ENCODE measurements around the gene SLC6A14.

SLC6A14 gene

GRCh38 chrX:116436358-116436816 lies at the start of gene SLC6A14:
Gene SLC6A14 (plus strand): TSS chrX:116436606. CDS start chrX:116436710, 104 bp downstream.
- DNase-seq (ENCODE audit: low read depth in 2 of 2) = no peak

GRCh38 chrX:116395752-116396151 lies 40.7 kb upstream of the SLC6A14 start:
- DNase-seq (ENCODE audit: low read depth in 2 of 2) = no peak

GRCh38 chrX:116399681-116400080 lies 36.7 kb upstream of the SLC6A14 start:
- DNase-seq (ENCODE audit: low read depth in 2 of 2) = no peak

GRCh38 chrX:116409219-116409618 lies 27.2 kb upstream of the SLC6A14 start:
- DNase-seq (ENCODE audit: low read depth in 2 of 2) = no peak

GRCh38 chrX:116413273-116413672 lies 23.1 kb upstream of the SLC6A14 start:
- DNase-seq (ENCODE audit: low read depth in 2 of 2) = no peak

DNA sequence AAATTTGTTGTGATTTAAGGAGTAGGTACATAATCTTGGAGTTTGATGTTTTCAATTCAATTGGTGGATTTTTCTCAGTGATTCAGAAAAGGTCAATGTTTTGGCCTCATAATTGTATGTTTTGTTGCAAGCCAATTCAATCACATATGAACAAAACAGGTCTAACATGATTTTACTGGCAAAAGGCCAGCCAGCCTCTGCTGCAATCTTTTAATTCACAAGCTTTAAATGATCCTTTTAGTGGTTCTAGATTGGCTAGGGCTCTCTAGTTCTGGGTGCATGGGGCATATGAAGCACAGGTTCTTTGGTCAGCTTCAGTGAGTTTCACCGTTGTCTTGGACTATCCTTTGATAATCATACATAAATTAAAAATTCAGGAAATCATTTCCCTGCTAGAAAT lies 19.2 kb upstream of the SLC6A14 start:
- DNase-seq (ENCODE audit: low read depth in 2 of 2) = no peak

- DNase-seq (ENCODE audit: low read depth in 2 of 2) = no peak
Measured at GRCh38 chrX:116417968-116418367, 18.4 kb upstream of the SLC6A14 start.

GRCh38 chrX:116427978-116428377 lies 8.4 kb upstream of the SLC6A14 start:
- DNase-seq (ENCODE audit: low read depth in 2 of 2) = no peak

DNA sequence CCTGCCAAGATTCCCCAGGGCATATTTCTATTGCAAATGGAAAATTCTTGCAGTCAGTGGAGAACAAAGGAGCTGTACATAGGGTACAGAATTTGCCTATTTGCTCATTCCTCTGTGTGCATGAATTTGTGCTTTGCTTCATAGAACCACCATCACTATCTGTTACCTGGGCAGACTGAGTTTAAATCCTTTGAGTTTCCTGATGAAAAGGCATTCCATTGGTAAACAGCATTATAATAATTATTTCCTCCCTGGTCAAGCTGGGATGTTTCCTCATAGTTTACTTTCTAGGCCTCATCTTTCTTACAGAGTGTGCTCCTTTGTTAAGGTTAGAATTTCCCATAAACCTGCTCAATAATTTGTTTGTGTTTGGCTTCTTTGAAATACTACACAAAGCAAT lies 809 bp upstream of the SLC6A14 start:
- DNase-seq (ENCODE audit: low read depth in 2 of 2) = no peak

DNA sequence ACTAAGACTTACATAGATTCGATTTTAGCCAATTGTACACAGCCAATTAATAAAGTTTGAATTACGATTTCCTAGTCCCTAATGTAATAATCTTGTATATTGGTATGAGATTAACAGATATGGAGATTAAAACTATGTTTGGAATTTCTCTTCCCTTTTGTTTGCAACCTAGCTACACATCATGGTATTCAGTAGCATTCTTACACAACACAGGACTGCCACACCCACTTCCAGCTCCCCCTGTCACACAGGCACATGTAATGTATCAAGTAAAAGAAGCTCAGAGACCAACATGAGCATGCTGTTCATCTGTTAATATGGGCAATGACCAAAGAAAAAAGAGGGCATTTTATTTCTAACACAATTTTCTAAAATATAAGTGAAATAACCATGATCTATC lies 12.8 kb downstream of the SLC6A14 start:
- DNase-seq (ENCODE audit: low read depth in 2 of 2) = no peak

- no peak for DNase-seq (ENCODE audit: low read depth in 2 of 2)
Measured at GRCh38 chrX:116462822-116463221, 26.4 kb downstream of the SLC6A14 start, which contains the start of gene CT83. Gene CT83 (minus strand): TSS chrX:116462976. CDS start chrX:116462856, 120 bp downstream.

GRCh38 chrX:116480059-116480458 lies 43.7 kb downstream of the SLC6A14 start:
- no peak for DNase-seq (ENCODE audit: low read depth in 2 of 2)

DNA sequence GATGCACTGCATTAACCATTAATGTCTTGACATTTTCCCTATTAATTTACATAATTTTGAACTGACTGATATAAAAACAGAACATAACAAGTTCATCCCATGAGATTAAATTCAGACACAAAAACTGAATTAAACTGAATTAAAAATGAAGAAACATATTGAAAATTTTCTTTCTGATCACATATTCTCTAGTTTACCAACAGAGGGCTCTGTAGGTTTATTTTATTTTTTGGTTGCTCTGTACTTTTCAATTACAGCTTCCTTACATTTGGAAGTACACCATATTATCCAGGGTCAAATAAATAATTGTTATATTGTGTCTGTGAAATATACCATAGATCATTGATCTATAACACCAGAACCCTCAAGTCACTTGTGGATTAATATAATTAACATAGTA lies 53.7 kb downstream of the SLC6A14 start:
- DNase-seq (ENCODE audit: low read depth in 2 of 2) = no peak

DNA sequence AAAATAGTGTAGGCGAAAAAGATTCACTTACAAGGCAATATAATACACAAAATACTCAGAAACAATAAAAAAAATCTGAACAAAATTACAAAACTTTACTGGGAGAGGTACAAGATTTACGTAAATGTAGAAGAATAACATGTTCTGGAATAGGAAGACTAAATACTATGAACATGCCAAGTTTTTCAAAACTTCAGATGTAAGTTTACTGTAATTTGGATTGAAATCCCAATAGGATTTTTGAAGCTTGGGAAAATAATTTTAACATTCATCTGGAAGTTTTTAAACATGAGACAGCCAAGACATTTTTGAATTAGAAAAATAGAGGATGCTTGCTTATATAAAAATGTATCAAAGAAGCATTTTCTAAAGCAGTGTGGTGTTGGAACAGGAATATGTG lies 56.9 kb downstream of the SLC6A14 start:
- DNase-seq (ENCODE audit: low read depth in 2 of 2) = no peak

- no peak for DNase-seq (ENCODE audit: low read depth in 2 of 2)
Measured at GRCh38 chrX:116499780-116500179, 63.4 kb downstream of the SLC6A14 start.

Measured in stimulated activated CD8-positive, alpha-beta memory T cell treated with anti-CD3 and anti-CD28 coated beads, Interleukin-2, amount 100 ng/mL, for 1 hour (primary cell).